ENCODE measurements around the gene BEGAIN.
A peak's percentile ranks its signal among the peaks of the same experiment; 100 is the strongest.

BEGAIN gene

DNA sequence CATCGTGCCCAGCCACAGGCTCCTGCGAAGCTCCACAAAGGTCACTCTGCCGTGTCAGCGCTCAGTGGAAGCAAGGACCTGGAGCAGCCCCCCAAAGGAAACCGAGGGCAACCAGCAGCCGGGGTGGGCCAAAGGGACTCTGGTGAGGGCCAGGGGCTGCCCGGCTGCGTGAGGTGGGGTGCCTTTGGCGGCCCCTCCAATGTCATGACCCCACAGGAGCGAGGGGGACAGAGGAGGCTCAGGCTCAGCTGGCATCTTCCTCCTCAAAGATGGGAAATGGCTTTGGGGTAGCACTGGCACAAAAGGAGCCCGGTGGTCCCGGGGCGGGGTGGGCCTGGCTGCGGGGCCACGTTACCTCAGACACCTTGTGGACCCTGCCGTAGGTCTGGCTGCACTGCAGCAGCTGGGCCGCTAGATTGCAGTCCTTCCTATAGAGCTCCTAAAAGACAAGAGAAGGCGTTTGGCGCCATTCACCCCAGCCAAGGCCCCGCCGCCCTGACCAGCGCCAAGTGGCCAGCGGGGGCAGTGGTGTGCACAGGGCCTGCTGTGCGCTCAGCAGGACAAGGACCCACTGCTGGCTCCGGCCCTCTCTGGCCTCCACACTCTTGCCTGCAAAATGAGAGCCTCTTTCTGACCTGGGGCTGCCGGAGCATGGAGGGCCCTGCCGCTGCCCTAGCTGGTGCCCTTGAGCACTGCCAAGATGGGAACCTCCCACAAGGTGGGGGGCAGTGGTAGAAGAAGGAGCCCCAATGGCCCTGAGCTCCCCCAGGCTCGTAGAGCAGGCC is 46.9 kb downstream of the BEGAIN start:
- H3K4me2 ChIP-seq: peak overlapping the region; percentile 9; the same call in 1 of the 2 replicates
- no peak overlapping the region for H3K4me3 ChIP-seq
- H4K20me1 ChIP-seq: no peaks in the 10 kb centered on the region
- TF ChIP-seq Cebpa-rat (IDR thresholded peaks at IDR 0.05): no peak
- no peak overlapping the region for H3K9ac ChIP-seq
- peaks cover 72% of the 10 kb centered on the region for H3K4me1 ChIP-seq
- H3K9me3 ChIP-seq: no peaks in the 10 kb centered on the region
- H3K27ac ChIP-seq: peak overlapping the region; percentile 30; the same call in 1 of the 2 replicates
- no peaks in the 10 kb centered on the region for H3K27me3 ChIP-seq
- no peaks in the 10 kb centered on the region for H3K36me3 ChIP-seq

DNA sequence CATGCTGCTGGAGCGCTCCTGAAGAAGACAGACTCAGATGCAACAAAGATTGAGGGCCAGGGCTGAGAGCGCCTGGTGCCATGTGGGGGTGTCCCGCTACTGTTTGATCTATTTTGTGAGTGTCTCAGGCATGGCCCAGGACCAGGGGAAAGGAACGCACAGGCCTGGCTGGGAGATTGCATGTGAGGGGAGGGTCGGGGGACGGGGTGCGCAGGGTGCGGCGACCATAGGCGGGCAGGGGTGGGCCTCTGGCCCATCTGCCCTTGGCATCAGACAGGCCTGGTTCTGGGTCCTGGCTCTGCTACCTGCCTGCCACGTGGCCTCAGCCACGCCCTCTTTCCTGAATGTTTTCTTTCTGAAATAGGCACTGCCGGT is 47.5 kb downstream of the BEGAIN start:
- H3K4me2 ChIP-seq: no peak overlapping the region
- H3K27me3 ChIP-seq: no peaks in the 10 kb centered on the region
- no peak overlapping the region for H3K9ac ChIP-seq
- H3K36me3 ChIP-seq: no peaks in the 10 kb centered on the region
- H3K4me3 ChIP-seq: no peak overlapping the region
- no peak for TF ChIP-seq Cebpa-rat (IDR thresholded peaks at IDR 0.05)
- H4K20me1 ChIP-seq: no peaks in the 10 kb centered on the region
- H3K4me1 ChIP-seq: peaks cover 72% of the 10 kb centered on the region
- no peak overlapping the region for H3K27ac ChIP-seq
- no peaks in the 10 kb centered on the region for H3K9me3 ChIP-seq

DNA sequence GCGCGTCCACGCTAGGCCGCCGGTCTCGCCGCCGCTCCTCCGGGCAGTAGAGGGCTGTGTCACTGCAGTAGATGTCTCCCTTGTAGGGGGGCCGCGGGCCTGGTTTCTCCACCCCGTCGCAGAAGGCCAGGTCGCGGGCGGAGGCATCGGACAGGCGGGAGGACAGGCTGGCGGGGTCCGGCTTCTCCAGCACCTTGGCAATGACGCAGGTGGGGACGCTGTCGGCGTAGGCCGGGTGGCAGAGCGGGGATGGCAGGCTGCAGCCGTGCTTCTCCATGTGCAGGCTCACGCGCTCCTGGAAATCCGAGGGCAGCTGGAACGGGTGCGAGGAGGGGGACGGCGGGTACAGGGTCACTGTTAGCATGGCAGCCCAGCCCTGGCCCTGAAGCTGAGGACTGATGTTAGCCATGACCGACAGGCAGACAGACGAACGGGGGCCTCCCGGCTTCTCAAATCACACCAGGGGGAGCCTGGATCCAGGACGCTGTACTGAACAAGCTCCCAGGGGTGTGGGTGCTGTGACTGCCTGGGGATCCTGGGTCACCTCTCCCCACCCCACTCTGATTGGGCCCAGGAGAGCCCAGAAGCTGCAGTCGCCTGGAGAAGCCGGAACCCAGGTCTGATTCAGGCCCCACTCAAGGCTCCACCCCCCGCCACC is 48.1 kb downstream of the BEGAIN start:
- no peaks in the 10 kb centered on the region for H3K36me3 ChIP-seq
- H3K9ac ChIP-seq: no peak overlapping the region
- H4K20me1 ChIP-seq: no peaks in the 10 kb centered on the region
- TF ChIP-seq Cebpa-rat (IDR thresholded peaks at IDR 0.05): no peak
- no peak overlapping the region for H3K27ac ChIP-seq
- no peaks in the 10 kb centered on the region for H3K27me3 ChIP-seq
- peaks cover 72% of the 10 kb centered on the region for H3K4me1 ChIP-seq
- H3K4me2 ChIP-seq: no peak overlapping the region
- H3K9me3 ChIP-seq: no peaks in the 10 kb centered on the region
- no peak overlapping the region for H3K4me3 ChIP-seq

GRCh38 chr14:100538351-100539002 is 48.7 kb downstream of the BEGAIN start:
- no peak for TF ChIP-seq Cebpa-rat (IDR thresholded peaks at IDR 0.05)
- Histone ChIP-seq H3K36me3 (no peaks in the 10 kb centered on the region), H3K9ac (no peak overlapping the region), H3K9me3 (no peaks in the 10 kb centered on the region), H3K4me3 (no peak overlapping the region), H3K27me3 (no peaks in the 10 kb centered on the region), H3K4me2 (no peak overlapping the region), H3K4me1 (peaks cover 72% of the 10 kb centered on the region), H4K20me1 (no peaks in the 10 kb centered on the region), H3K27ac (no peak overlapping the region)

- no peak for TF ChIP-seq Cebpa-rat (IDR thresholded peaks at IDR 0.05)
- Histone ChIP-seq H3K27ac (no peak overlapping the region), H3K9ac (no peak overlapping the region), H3K27me3 (no peaks in the 10 kb centered on the region), H3K36me3 (no peaks in the 10 kb centered on the region), H3K4me3 (no peak overlapping the region), H3K9me3 (no peaks in the 10 kb centered on the region), H3K4me1 (peaks cover 72% of the 10 kb centered on the region), H3K4me2 (peak overlapping the region; percentile 19; the same call in 1 of the 2 replicates), H4K20me1 (no peaks in the 10 kb centered on the region)
Measured at GRCh38 chr14:100537446-100538350, 49.5 kb downstream of the BEGAIN start.

GRCh38 chr14:100536721-100537445 is 50.3 kb downstream of the BEGAIN start:
- no peak for TF ChIP-seq Cebpa-rat (IDR thresholded peaks at IDR 0.05)
- no peak overlapping the region for H3K9ac ChIP-seq
- H3K27ac ChIP-seq: 0 out of 2 replicates have a peak overlapping the region, but pooled peaks have one; percentile 78
- H3K27me3 ChIP-seq: no peaks in the 10 kb centered on the region
- peak overlapping the region; percentile 81 for H3K4me2 ChIP-seq
- H3K4me1 ChIP-seq: peaks cover 72% of the 10 kb centered on the region
- H3K36me3 ChIP-seq: no peaks in the 10 kb centered on the region
- no peaks in the 10 kb centered on the region for H4K20me1 ChIP-seq
- H3K4me3 ChIP-seq: no peak overlapping the region
- no peaks in the 10 kb centered on the region for H3K9me3 ChIP-seq

- Histone ChIP-seq H3K9me3 (no peaks in the 10 kb centered on the region), H3K9ac (no peak overlapping the region), H3K27ac (peak overlapping the region; percentile 78), H3K36me3 (no peaks in the 10 kb centered on the region), H4K20me1 (no peaks in the 10 kb centered on the region), H3K4me1 (peaks cover 72% of the 10 kb centered on the region), H3K4me2 (peak overlapping the region; percentile 81), H3K4me3 (no peak overlapping the region), H3K27me3 (no peaks in the 10 kb centered on the region)
- TF ChIP-seq Cebpa-rat (IDR thresholded peaks at IDR 0.05): no peak
Measured at GRCh38 chr14:100536121-100536510, 51.1 kb downstream of the BEGAIN start.

- Histone ChIP-seq H3K4me3 (peak overlapping the region; percentile 17; the same call in 1 of the 2 replicates), H3K4me2 (peak overlapping the region; percentile 81), H3K4me1 (peaks cover 70% of the 10 kb centered on the region), H3K27ac (peak overlapping the region; percentile 78), H3K27me3 (no peaks in the 10 kb centered on the region), H3K9ac (peak overlapping the region; percentile 55), H3K9me3 (no peaks in the 10 kb centered on the region), H4K20me1 (no peaks in the 10 kb centered on the region), H3K36me3 (no peaks in the 10 kb centered on the region)
- TF ChIP-seq Cebpa-rat (IDR thresholded peaks at IDR 0.05): no peak
Measured at GRCh38 chr14:100535287-100536120, 51.7 kb downstream of the BEGAIN start.

All from BLaER1 (cell line).